HepG2 (cell line): ENCODE data around the gene ZCCHC7. TPM values are rescaled to one million over a fixed set of nuclear protein-coding genes. Genes with fewer than 3 reads are reported as not detected.

Experiments used
- ATAC-seq: fragments of 200-7000 bp; cut with Tn5 transposase; 3 replicates; pipeline ENCODE4 v1.9.1; 2020; ENCODE audit warnings: mild to moderate bottlenecking, moderate library complexity
- BruUV-seq: library from RNA; stranded (reverse); fragments of 400-500 nt; replicated peaks from 2 replicates; lab custom pipeline; 2021; lab: Mats Ljungman, UMichigan
- CTCF ChIA-PET: fragments of 300-600 bp; formaldehyde crosslinking; extraction: SDS; loops from one replicate; lab custom pipeline; 2021; ENCODE audit warnings: low total read pairs, inconsistent platforms, low intra/inter-chr PET ratio; lab: Yijun Ruan, JAX
- POLR2A ChIA-PET: fragments of 350-600 bp; sonication (Branson Sonifier 250); formaldehyde crosslinking; loops from one replicate; lab custom pipeline; 2020; ENCODE audit warnings: antibody characterized with exemption, inconsistent platforms; lab: Yijun Ruan, JAX
- DNase-seq: peaks from one replicate; pipeline ENCODE4 v3.0.0-alpha.2; 2015; ENCODE audit warnings: low spot score
- FAIRE-seq: peaks from 3 replicates; lab custom pipeline; 2011; peaks lifted over from hg19 to GRCh38; lab: Jason Lieb, UNC
- H2AFZ ChIP-seq: one replicate; pipeline ENCODE4 v1.6.1; 2011; ENCODE audit warnings: low read length, inconsistent platforms
- H3K27ac ChIP-seq: fragments of 300-600 bp; 3 replicates; pipeline ENCODE4 v1.8.0; 2011; ENCODE audit warnings: mixed run types, mild to moderate bottlenecking, mixed read lengths, low read length, inconsistent platforms; ENCODE audit not compliant: insufficient read depth; ENCODE audit errors: extremely low read length
- H3K27me3 ChIP-seq, 2 experiments: fragments of 200-600 bp in 1 of 2; 2 replicates in 1 of 2; 3 replicates in 1 of 2; pipeline versions ENCODE4 v1.6.0 to v1.8.0; 2011; ENCODE audit warnings: low read length in 2 of 2, mild to moderate bottlenecking in 2 of 2, moderate library complexity in 2 of 2, inconsistent platforms in 1 of 2; ENCODE audit not compliant: insufficient read depth in 2 of 2, control insufficient read depth in 1 of 2
- H3K36me3 ChIP-seq, 2 experiments: fragments of 200-600 bp in 1 of 2; replicated peaks in 1 of 2; 2 replicates in 1 of 2; 3 replicates in 1 of 2; pipeline versions ENCODE4 v1.5.1 to v1.8.0; 2011; ENCODE audit warnings: low read length in 2 of 2, inconsistent platforms in 1 of 2; ENCODE audit not compliant: insufficient read depth in 2 of 2, control insufficient read depth in 1 of 2
- H3K4me1 ChIP-seq: 2 replicates; pipeline ENCODE4 v1.5.1; 2012; ENCODE audit warnings: low read length, inconsistent platforms; ENCODE audit not compliant: insufficient read depth
- H3K4me2 ChIP-seq: 2 replicates; pipeline ENCODE4 v1.6.0; 2011; ENCODE audit warnings: low read depth, low read length, inconsistent platforms
- H3K4me3 ChIP-seq, 3 experiments: fragments of 200-600 bp in 1 of 3; sonication (generic), shearing (Covaris generic) in 1 of 3; replicated peaks in 1 of 3; 2 replicates each; pipeline ENCODE4 v1.5.1; 2011 to 2016; ENCODE audit warnings: low read length in 3 of 3, inconsistent platforms in 2 of 3, low read depth in 2 of 3, mild to moderate bottlenecking in 2 of 3, control low read depth in 1 of 3, mixed read lengths in 1 of 3; ENCODE audit not compliant: insufficient read depth in 1 of 3
- H3K79me2 ChIP-seq: one replicate; pipeline ENCODE4 v1.6.1; 2011; ENCODE audit warnings: low read length, inconsistent platforms; ENCODE audit not compliant: insufficient read depth
- H3K9ac ChIP-seq: 2 replicates; pipeline ENCODE4 v1.6.0; 2011; ENCODE audit warnings: mild to moderate bottlenecking, low read depth, low read length, inconsistent platforms; ENCODE audit not compliant: insufficient read depth
- H3K9me3 ChIP-seq: 2 replicates; pipeline ENCODE4 v1.5.1; 2012; ENCODE audit warnings: mild to moderate bottlenecking, low read length
- H4K20me1 ChIP-seq: 2 replicates; pipeline ENCODE4 v1.6.0; 2011; ENCODE audit warnings: inconsistent platforms, mild to moderate bottlenecking, low read length, moderate library complexity; ENCODE audit not compliant: insufficient read depth
- DR1 ChIP-seq: sonication (generic); formaldehyde crosslinking; IDR thresholded peaks from 2 replicates; pipeline ENCODE4 v1.8.0; 2021; ENCODE audit warnings: mild to moderate bottlenecking, missing genetic modification reagents, inconsistent platforms
- FOXA3 ChIP-seq: IDR thresholded peaks from 2 replicates; pipeline ENCODE4 v1.6.1; 2016; ENCODE audit warnings: missing genetic modification reagents, missing compliant biosample characterization
- HOMEZ ChIP-seq: IDR thresholded peaks from 2 replicates; pipeline ENCODE4 v1.6.1; 2016; ENCODE audit warnings: low read depth
- KAT2B ChIP-seq: fragments of 150-350 bp; IDR thresholded peaks from 2 replicates; pipeline ENCODE4 v1.6.1; 2014; ENCODE audit warnings: low read depth, low read length, borderline replicate concordance
- NFE2L1 ChIP-seq: sonication (generic); formaldehyde crosslinking; IDR thresholded peaks from 2 replicates; pipeline ENCODE4 v1.4.0; 2020; ENCODE audit warnings: missing genetic modification reagents, mild to moderate bottlenecking, borderline replicate concordance
- SP1 ChIP-seq, 2 experiments: fragments of 450-650 bp in 1 of 2; sonication (generic) in 1 of 2; formaldehyde crosslinking in 1 of 2; IDR thresholded peaks; 2 replicates each; pipeline versions ENCODE4 v1.4.0 to v1.6.1; 2016 to 2020; ENCODE audit warnings: missing genetic modification reagents in 1 of 2
- YEATS4 ChIP-seq: sonication (generic); formaldehyde crosslinking; IDR thresholded peaks from 2 replicates; pipeline ENCODE4 v1.4.0; 2020; ENCODE audit warnings: missing genetic modification reagents, borderline replicate concordance
- ZNF543 ChIP-seq: sonication (generic); formaldehyde crosslinking; IDR thresholded peaks from 2 replicates; pipeline ENCODE4 v1.4.0; 2020; ENCODE audit warnings: mild to moderate bottlenecking, missing genetic modification reagents
- ZNF761 ChIP-seq: sonication (generic); formaldehyde crosslinking; conservative IDR thresholded peaks from 2 replicates; pipeline ENCODE4 v1.4.0; 2020; ENCODE audit warnings: mild to moderate bottlenecking, missing genetic modification reagents
- WGBS: methylation state at CpG from one replicate; pipeline ENCODE4 v1.1.6; 2017; ENCODE audit warnings: low lambda C conversion rate; 5-methylcytosine and 5-hydroxymethylcytosine counted together
- in situ Hi-C: cut with HindIII; loops from 2 replicates; pipeline ENCODE4 v1.10.0; 2017; ENCODE audit warnings: low pct_unique_long_range_greater_than_20kb; ENCODE audit not compliant: extremely low pct_ligation_motif_present
- intact Hi-C: fragments of 100-400 bp; cut with micrococcal nuclease; formaldehyde crosslinking; loops from one replicate; pipeline ENCODE4 v1.10.0; 2022; ENCODE audit not compliant: unreplicated experiment
- polyA plus RNA-seq, 8 experiments: library from polyadenylated mRNA; depleted of rRNA in 3 of 8; stranded (reverse) in 7 of 8; unstranded in 1 of 8; fragments of >200 nt; fragmentation: Illumina TruSeq in 4 of 8; extraction: Trizol in 4 of 8; gene quantifications; 2 replicates each; pipeline versions ENCODE4 v1.2.1 to v1.2.3, GENCODE V29; 2011 to 2016; ENCODE audit warnings: low read depth in 4 of 8, missing spikeins in 1 of 8, mixed read lengths in 1 of 8; ENCODE audit not compliant: insufficient read depth in 1 of 8
- total RNA-seq, 5 experiments: library from RNA; depleted of rRNA; stranded (reverse); fragments of >200 nt; fragmentation: Illumina TruSeq; extraction: Trizol; gene quantifications; 2 replicates each; pipeline ENCODE4 v1.2.3, GENCODE V29; 2016; ENCODE audit warnings: low read depth in 1 of 5

The ZCCHC7 gene
- total and polyA plus RNA-seq, 2 of the 13 experiments (the other 11 are each of a cell fraction or from before 2014, with no cell fraction given) = 13.6 to 19.3 TPM

GRCh38 chr9:37210737-37211523 lies 90.6 kb downstream of the ZCCHC7 start:
- FAIRE-seq (no peak), DNase-seq (no peak), ATAC-seq (no peak)
- Histone ChIP-seq H3K9me3 (no peaks in the 10 kb centered on the region), H3K79me2 (no peaks in the 10 kb centered on the region), H3K9ac (no peak overlapping the region), H3K27me3 (no peaks in the 10 kb centered on the region), H2AFZ (no peak overlapping the region), H4K20me1 (no peaks in the 10 kb centered on the region), H3K4me2 (no peak overlapping the region), H3K36me3 (peaks cover 0 to 3% of the 10 kb centered on the region in 2 experiments; a peak in 3 of 5 replicates), H3K4me3 (no peak overlapping the region), H3K4me1 (no peaks in the 10 kb centered on the region), H3K27ac (no peak overlapping the region)
- TF ChIP-seq ZNF761 (CRISPR knock-in tag) (no peak), HOMEZ (CRISPR knock-in tag) (no peak), NFE2L1 (CRISPR knock-in tag) (no peak), KAT2B (no peak)
- POLR2A ChIA-PET = no interaction called here
- CTCF ChIA-PET = no interaction called here
- intact Hi-C loops = no loop called here
- no TSS peak for BruUV-seq
- in situ Hi-C loops = no loop called here
- WGBS = 90% methylated on average over 3 of the region's 3 CpGs

GRCh38 chr9:37212435-37212834 lies 92.1 kb downstream of the ZCCHC7 start:
- H3K4me1 ChIP-seq = no peaks in the 10 kb centered on the region
- no peak overlapping the region for H3K4me3 ChIP-seq
- WGBS = 96% methylated on average over 2 of the region's 2 CpGs
- no TSS peak for BruUV-seq
- H3K27ac ChIP-seq = no peak overlapping the region
- peaks cover 0 to 3% of the 10 kb centered on the region in 2 experiments; a peak in 3 of 5 replicates for H3K36me3 ChIP-seq
- FAIRE-seq = no peak
- intact Hi-C loops = no loop called here
- ATAC-seq = no peak
- H2AFZ ChIP-seq = no peak overlapping the region
- no peak for TF ChIP-seq FOXA3 (CRISPR knock-in tag)
- no peak for TF ChIP-seq SP1 (IDR thresholded peaks at IDR 0.05)
- TF ChIP-seq SP1 (CRISPR knock-in tag; IDR thresholded peaks at IDR 0.05) = no peak
- no peak for TF ChIP-seq DR1 (CRISPR knock-in tag)
- TF ChIP-seq ZNF543 (CRISPR knock-in tag) = no peak
- no peak for TF ChIP-seq YEATS4 (CRISPR knock-in tag)
- ChIA-PET CTCF (no interaction called here), POLR2A (no interaction called here)
- no peaks in the 10 kb centered on the region for H3K27me3 ChIP-seq
- no peaks in the 10 kb centered on the region for H4K20me1 ChIP-seq
- DNase-seq = no peak
- no peaks in the 10 kb centered on the region for H3K79me2 ChIP-seq
- no peak overlapping the region for H3K4me2 ChIP-seq
- no peaks in the 10 kb centered on the region for H3K9me3 ChIP-seq
- no peak overlapping the region for H3K9ac ChIP-seq
- in situ Hi-C loops = no loop called here
